ENCODE data around the gene RNF167.

The RNF167 gene

DNA sequence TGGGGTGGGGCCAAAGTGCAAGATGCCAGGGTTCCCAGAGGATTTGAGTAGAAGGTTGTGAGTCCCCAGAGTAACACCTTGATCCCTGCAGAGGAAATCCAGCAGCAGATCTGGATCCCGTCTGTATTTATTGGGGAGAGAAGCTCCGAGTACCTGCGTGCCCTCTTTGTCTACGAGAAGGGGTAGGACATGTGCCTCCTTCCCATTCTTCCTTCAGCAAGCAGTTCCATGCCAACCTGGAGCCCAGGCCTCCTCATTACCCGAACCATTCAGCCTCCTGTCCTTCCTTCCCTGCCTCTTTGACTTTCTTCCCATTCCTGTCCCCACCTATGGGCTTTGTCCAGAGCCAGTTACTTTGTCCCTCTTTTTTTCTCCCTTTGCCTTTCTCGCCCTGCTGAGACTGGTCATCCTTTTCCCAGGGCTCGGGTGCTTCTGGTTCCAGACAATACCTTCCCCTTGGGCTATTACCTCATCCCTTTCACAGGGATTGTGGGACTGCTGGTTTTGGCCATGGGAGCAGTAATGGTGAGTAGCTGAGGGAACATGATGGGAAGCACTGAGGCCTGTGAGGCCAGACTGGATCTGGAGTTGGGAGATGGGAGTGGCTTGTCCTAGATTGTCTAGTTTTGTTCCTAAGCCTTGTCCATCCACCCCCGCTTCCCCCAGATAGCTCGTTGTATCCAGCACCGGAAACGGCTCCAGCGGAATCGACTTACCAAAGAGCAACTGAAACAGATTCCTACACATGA lies 2.9 kb downstream of the RNF167 start:
- Histone ChIP-seq H3K9me3 (ENCODE audit: control insufficient read depth in 1 of 2, low read length in 2 of 2) (no peaks in the 10 kb centered on the region), H3K27me3 (ENCODE audit: low read depth, low read length) (no peaks in the 10 kb centered on the region), H3K36me3 (ENCODE audit: control insufficient read depth in 1 of 2, insufficient read depth in 2 of 2, low read length in 2 of 2) (peaks cover 42 to 46% of the 10 kb centered on the region in 2 donors), H3K4me1 (ENCODE audit: control insufficient read depth in 1 of 2, insufficient read depth in 2 of 2, low read length in 2 of 2) (peaks cover 37 to 79% of the 10 kb centered on the region in 2 donors), H3K4me3 (ENCODE audit: low read depth in 1 of 2, low read length in 2 of 2) (no peak overlapping the region), H3K27ac (ENCODE audit: low read length) (no peak overlapping the region)

DNA sequence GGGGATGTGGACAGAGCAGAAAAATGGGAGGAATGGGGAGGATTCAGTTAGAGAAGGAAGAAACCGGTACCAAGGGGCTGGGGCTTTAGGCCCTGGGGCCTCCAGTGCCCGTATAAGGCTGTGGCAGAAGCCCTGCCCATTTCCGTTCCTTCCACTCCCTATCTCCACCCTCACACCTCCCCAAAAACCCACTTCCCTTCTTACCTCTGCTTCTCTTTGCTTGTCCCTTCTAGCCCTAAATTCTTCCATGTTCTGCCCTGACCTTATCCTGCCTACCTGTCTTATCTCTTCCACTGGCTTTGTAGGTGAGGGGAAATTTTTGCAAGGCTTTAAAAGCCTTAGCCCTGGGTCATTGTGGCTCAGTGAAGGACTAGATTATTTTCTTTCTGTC lies 4.1 kb downstream of the RNF167 start:
- Histone ChIP-seq H3K27me3 (ENCODE audit: low read depth, low read length) (no peaks in the 10 kb centered on the region), H3K4me3 (ENCODE audit: low read depth in 1 of 2, low read length in 2 of 2) (no peak overlapping the region), H3K36me3 (ENCODE audit: control insufficient read depth in 1 of 2, insufficient read depth in 2 of 2, low read length in 2 of 2) (peaks cover 41 to 43% of the 10 kb centered on the region in 2 donors), H3K9me3 (ENCODE audit: control insufficient read depth in 1 of 2, low read length in 2 of 2) (no peaks in the 10 kb centered on the region), H3K27ac (ENCODE audit: low read length) (peak overlapping the region; percentile 95), H3K4me1 (ENCODE audit: control insufficient read depth in 1 of 2, insufficient read depth in 2 of 2, low read length in 2 of 2) (peaks cover 28 to 66% of the 10 kb centered on the region in 2 donors)

DNA sequence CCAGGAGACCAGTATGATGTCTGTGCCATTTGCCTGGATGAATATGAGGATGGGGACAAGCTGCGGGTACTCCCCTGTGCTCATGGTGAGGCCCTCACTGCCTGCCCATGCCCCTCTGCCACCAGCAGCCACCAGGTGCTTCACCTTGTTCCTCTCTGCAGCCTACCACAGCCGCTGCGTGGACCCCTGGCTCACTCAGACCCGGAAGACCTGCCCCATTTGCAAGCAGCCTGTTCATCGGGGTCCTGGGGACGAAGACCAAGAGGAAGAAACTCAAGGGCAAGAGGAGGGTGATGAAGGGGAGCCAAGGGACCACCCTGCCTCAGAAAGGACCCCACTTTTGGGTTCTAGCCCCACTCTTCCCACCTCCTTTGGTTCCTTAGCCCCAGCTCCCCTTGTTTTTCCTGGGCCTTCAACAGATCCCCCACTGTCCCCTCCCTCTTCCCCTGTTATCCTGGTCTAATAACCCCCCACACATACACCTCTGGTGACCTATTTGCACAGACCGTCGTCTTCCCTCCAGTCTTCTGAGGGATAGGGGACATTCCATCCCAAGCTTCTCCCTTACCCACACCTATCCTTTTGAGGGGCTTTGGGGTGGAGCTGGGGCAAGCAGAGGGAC lies 4.6 kb downstream of the RNF167 start:
- peaks cover 26 to 63% of the 10 kb centered on the region in 2 donors for H3K4me1 ChIP-seq (ENCODE audit: control insufficient read depth in 1 of 2, insufficient read depth in 2 of 2, low read length in 2 of 2)
- no peaks in the 10 kb centered on the region for H3K27me3 ChIP-seq (ENCODE audit: low read depth, low read length)
- peak overlapping the region; percentile 92 to 97 for H3K4me3 ChIP-seq (ENCODE audit: low read depth in 1 of 2, low read length in 2 of 2)
- peak overlapping the region; percentile 95 for H3K27ac ChIP-seq (ENCODE audit: low read length)
- H3K9me3 ChIP-seq (ENCODE audit: control insufficient read depth in 1 of 2, low read length in 2 of 2) = no peaks in the 10 kb centered on the region
- peaks cover 41 to 43% of the 10 kb centered on the region in 2 donors for H3K36me3 ChIP-seq (ENCODE audit: control insufficient read depth in 1 of 2, insufficient read depth in 2 of 2, low read length in 2 of 2)

DNA sequence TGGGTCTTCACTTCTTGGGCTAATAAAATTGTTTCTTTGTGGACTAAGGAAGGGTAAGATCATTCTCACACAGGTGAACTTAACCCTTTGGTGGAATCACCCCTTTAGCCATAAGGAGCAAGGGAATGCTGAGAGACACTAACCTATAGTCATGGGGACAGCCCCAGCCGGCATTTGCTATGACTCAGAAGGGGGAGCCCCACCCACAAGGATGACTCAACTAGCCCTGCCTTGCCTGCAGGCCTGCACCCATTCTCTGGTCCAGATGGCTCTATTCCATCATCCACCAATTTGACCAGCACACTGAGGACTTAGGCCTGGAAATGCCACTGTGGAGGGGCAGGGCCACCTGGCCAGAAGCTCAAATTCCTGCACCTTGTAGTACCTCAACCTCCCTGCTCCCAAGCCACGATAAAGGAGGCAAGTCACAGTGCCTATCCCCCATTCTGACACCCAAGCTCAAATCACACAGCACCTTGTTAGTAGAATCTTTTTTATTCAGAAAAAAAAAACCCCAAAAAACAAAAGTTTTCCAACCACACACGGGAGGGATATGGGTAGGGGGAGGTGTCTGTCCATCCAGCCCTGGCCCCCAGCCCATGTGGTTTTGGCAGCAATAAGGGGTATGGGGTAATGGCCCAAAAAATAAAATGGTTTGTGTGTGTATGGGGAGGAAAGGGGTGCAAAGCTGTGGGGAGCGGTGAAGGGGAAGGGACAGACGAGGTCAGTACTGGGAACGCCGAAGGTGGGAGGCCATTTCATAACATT lies 5.3 kb downstream of the RNF167 start:
- Histone ChIP-seq H3K4me3 (ENCODE audit: low read depth in 1 of 2, low read length in 2 of 2) (peak overlapping the region; percentile 92 to 97), H3K9me3 (ENCODE audit: control insufficient read depth in 1 of 2, low read length in 2 of 2) (no peaks in the 10 kb centered on the region), H3K36me3 (ENCODE audit: control insufficient read depth in 1 of 2, insufficient read depth in 2 of 2, low read length in 2 of 2) (peaks cover 41 to 43% of the 10 kb centered on the region in 2 donors), H3K27me3 (ENCODE audit: low read depth, low read length) (no peaks in the 10 kb centered on the region), H3K4me1 (ENCODE audit: control insufficient read depth in 1 of 2, insufficient read depth in 2 of 2, low read length in 2 of 2) (peaks cover 26 to 66% of the 10 kb centered on the region in 2 donors), H3K27ac (ENCODE audit: low read length) (peak overlapping the region; percentile 95)

DNA sequence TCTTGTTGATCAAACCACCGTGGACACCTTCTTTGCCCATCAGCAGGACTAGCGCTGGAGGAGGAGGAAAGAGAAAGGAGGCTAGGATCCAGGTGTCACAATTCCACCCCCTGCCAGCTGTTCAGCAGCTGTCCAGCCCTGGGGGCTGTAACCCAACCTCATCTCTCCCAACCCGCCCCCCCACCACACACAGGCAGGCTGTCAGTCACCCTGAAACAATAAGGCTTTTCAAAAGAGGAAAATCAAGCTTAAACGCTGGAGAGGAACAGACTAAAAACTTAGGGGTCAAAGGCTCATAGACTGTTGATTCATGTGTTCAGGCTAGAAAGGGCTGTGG lies 5.8 kb downstream of the RNF167 start:
- H3K4me3 ChIP-seq (ENCODE audit: low read depth in 1 of 2, low read length in 2 of 2) = peak overlapping the region; percentile 92 to 97
- no peaks in the 10 kb centered on the region for H3K27me3 ChIP-seq (ENCODE audit: low read depth, low read length)
- H3K4me1 ChIP-seq (ENCODE audit: control insufficient read depth in 1 of 2, insufficient read depth in 2 of 2, low read length in 2 of 2) = peaks cover 31 to 69% of the 10 kb centered on the region in 2 donors
- H3K9me3 ChIP-seq (ENCODE audit: control insufficient read depth in 1 of 2, low read length in 2 of 2) = no peaks in the 10 kb centered on the region
- peak overlapping the region; percentile 95 for H3K27ac ChIP-seq (ENCODE audit: low read length)
- H3K36me3 ChIP-seq (ENCODE audit: control insufficient read depth in 1 of 2, insufficient read depth in 2 of 2, low read length in 2 of 2) = peaks cover 41 to 43% of the 10 kb centered on the region in 2 donors

DNA sequence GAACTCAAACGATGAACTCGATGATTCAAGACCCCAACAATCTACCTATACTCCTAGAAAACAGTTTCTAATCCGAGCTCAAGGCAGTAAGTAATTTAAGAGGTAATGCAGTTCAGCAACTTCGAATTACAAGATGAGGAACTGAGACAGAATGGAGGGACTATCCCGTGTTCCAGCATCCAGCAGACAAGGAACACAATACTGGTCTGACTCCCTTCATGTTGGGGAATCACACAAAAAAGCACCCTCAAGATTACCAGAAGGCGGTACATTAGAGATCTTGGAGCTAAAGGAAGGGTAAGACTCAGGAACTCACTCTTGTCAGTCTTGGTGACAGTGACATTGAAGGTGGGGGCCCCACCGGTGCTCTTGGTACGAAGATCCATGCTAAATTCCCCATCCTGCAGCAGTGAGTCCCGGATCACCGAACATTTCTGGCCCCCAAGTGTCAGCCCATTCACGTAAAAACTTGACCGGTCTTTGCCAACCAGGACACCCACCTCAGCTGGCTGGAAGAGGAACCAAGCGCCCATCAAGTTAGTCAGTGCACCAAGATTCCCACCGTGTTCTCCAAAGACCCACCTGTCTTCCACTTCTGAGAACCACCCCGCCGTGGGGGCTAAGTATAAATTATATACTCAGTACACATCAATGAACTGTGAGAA lies 6.4 kb downstream of the RNF167 start:
- Histone ChIP-seq H3K4me1 (ENCODE audit: control insufficient read depth in 1 of 2, insufficient read depth in 2 of 2, low read length in 2 of 2) (peaks cover 31 to 69% of the 10 kb centered on the region in 2 donors), H3K36me3 (ENCODE audit: control insufficient read depth in 1 of 2, insufficient read depth in 2 of 2, low read length in 2 of 2) (peaks cover 41 to 43% of the 10 kb centered on the region in 2 donors), H3K27ac (ENCODE audit: low read length) (peak overlapping the region; percentile 90), H3K9me3 (ENCODE audit: control insufficient read depth in 1 of 2, low read length in 2 of 2) (no peaks in the 10 kb centered on the region), H3K27me3 (ENCODE audit: low read depth, low read length) (no peaks in the 10 kb centered on the region), H3K4me3 (ENCODE audit: low read depth in 1 of 2, low read length in 2 of 2) (peak overlapping the region; percentile 92 to 97)

DNA sequence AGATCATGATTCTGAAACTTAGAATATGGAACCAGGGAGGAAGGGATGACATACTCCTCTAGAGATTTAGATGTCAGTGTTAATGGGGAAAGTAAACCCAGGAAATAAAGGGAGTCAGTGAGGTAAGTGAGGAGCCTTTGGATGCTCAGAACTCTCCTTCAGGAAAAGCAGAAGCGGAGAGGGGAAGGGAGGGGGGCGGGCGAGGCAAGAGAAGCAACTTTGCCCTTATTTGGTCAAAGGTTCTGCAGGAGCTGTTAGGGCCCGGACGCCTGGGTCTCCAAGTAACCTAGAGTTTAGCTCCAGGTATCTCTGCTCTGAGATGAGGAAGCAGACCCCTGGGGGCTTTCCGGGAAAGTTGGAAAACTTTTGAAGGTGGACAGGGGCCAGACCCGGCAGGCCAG lies 6.9 kb downstream of the RNF167 start:
- no peaks in the 10 kb centered on the region for H3K9me3 ChIP-seq (ENCODE audit: control insufficient read depth in 1 of 2, low read length in 2 of 2)
- peaks cover 32 to 64% of the 10 kb centered on the region in 2 donors for H3K4me1 ChIP-seq (ENCODE audit: control insufficient read depth in 1 of 2, insufficient read depth in 2 of 2, low read length in 2 of 2)
- peaks cover 39 to 43% of the 10 kb centered on the region in 2 donors for H3K36me3 ChIP-seq (ENCODE audit: control insufficient read depth in 1 of 2, insufficient read depth in 2 of 2, low read length in 2 of 2)
- no peaks in the 10 kb centered on the region for H3K27me3 ChIP-seq (ENCODE audit: low read depth, low read length)
- H3K4me3 ChIP-seq (ENCODE audit: low read depth in 1 of 2, low read length in 2 of 2) = peak overlapping the region; percentile 92 to 97
- H3K27ac ChIP-seq (ENCODE audit: low read length) = peak overlapping the region; percentile 90

DNA sequence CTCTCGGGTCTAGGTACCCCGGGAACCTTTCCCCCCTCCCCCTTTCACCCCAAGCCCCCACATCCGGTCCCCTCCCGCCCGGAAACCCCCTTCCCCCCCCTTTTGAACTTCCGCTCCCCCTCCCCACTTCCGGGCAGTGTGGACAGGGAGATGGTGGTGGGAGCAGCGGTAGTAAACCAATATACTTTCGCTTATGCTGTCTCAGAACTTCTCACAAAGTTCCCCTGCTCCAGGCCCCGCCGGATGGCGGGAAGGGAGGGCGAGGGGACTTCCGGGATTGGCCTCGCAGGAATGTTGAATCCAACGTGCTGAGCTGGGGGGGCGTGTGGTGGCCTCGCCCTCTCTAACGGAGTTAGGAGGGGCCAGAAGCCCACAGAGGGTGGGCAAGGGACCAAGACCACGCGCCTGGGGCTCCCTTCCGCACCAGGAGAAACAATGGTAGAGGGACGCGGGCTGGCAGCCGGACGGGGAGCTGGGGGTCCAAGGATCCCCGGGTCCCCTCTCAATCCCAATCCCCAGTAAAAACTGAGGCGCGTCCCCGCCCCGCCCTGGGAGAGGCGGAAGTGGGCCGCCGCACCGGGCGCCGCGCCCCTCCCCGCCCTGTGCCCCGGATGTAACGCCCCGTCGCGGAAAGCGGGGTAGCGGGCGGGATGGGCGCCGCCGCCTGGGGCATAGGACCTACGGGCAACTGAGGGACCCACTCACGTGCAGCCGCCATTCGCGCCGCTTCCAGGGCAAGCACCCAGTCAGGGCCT lies 7.5 kb downstream of the RNF167 start:
- no peaks in the 10 kb centered on the region for H3K9me3 ChIP-seq (ENCODE audit: control insufficient read depth in 1 of 2, low read length in 2 of 2)
- peak overlapping the region; percentile 92 to 97 for H3K4me3 ChIP-seq (ENCODE audit: low read depth in 1 of 2, low read length in 2 of 2)
- peaks cover 33 to 37% of the 10 kb centered on the region in 2 donors for H3K36me3 ChIP-seq (ENCODE audit: control insufficient read depth in 1 of 2, insufficient read depth in 2 of 2, low read length in 2 of 2)
- peak overlapping the region; percentile 90 for H3K27ac ChIP-seq (ENCODE audit: low read length)
- H3K27me3 ChIP-seq (ENCODE audit: low read depth, low read length) = no peaks in the 10 kb centered on the region
- H3K4me1 ChIP-seq (ENCODE audit: control insufficient read depth in 1 of 2, insufficient read depth in 2 of 2, low read length in 2 of 2) = peaks cover 32 to 58% of the 10 kb centered on the region in 2 donors

DNA sequence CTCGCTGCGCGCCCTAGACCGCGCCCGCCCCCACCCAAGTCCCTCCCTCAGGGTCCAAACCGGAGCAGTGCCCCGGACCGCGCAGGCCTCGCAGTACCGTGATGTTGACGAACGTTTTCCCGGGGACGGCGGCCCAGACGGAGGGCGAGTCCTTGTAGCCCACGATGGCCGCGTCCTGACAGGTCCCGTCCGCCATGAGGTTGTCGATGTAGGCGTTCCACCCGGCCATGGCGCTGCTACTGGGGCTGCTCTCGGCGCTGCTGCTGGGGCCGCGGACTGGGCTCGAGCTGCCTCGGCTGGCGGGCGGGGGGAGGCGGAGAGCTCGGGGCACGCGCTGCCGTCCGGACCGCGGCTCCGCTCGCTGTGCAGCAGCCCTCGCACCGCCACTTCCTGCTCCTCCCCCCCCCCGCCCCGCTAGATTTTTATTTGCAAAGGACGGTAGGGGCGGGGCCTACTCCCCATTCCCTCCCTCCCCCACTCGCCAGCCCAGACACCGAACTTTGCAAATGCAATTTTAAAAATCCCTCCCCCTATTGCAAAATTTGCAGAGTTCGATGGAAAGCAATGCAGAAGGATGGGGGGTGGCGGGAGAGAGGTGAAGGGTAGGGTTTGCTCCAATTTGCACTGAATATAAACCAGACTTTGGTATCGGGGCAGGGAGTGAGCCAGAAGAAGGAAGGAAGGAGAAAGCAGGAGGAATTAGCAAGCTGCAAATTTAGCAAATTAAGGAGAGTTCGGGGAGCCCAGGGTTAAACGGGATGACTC lies 8.3 kb downstream of the RNF167 start, which contains the start of gene PFN1:
Gene PFN1, minus strand, starts transcription at position 365 of the 765 bp plus-strand sequence. Its CDS starts 136 bp downstream, at position 229.
- peak within 1 kb of the TSS; percentile 92 for H3K27ac ChIP-seq (ENCODE audit: low read length)
- no peaks in the 10 kb centered on the region for H3K27me3 ChIP-seq (ENCODE audit: low read depth, low read length)
- H3K4me3 ChIP-seq (ENCODE audit: low read depth in 1 of 2, low read length in 2 of 2) = peak within 1 kb of the TSS; percentile 92 to 97
- peaks cover 25 to 29% of the 10 kb centered on the region in 2 donors for H3K36me3 ChIP-seq (ENCODE audit: control insufficient read depth in 1 of 2, insufficient read depth in 2 of 2, low read length in 2 of 2)
- no peaks in the 10 kb centered on the region for H3K9me3 ChIP-seq (ENCODE audit: control insufficient read depth in 1 of 2, low read length in 2 of 2)
- peaks cover 32 to 51% of the 10 kb centered on the region in 2 donors for H3K4me1 ChIP-seq (ENCODE audit: control insufficient read depth in 1 of 2, insufficient read depth in 2 of 2, low read length in 2 of 2)

DNA sequence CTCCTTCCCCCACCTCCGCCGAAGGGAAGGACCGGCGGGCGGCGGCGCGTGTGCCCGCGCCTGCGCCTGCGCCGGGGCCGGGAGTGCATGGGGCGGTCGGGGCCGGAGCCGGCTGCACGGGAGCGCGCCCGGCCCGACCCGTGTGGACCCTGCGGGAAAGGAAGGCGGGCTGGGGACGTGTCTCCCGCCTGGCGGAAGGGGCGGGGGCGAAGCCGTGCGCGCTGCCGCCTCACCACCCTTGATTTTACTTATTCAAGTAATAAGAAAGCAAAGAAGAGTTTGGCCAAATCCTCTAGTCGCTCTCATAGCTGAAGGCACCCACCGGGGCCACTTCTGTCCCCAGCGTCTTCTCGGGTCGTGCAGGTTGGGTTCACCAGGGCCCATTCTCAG lies 8.9 kb downstream of the RNF167 start:
- H3K4me3 ChIP-seq (ENCODE audit: low read depth in 1 of 2, low read length in 2 of 2) = peak overlapping the region; percentile 92 to 97
- peaks cover 32 to 46% of the 10 kb centered on the region in 2 donors for H3K4me1 ChIP-seq (ENCODE audit: control insufficient read depth in 1 of 2, insufficient read depth in 2 of 2, low read length in 2 of 2)
- H3K27ac ChIP-seq (ENCODE audit: low read length) = peak overlapping the region; percentile 92
- peaks cover 22 to 25% of the 10 kb centered on the region in 2 donors for H3K36me3 ChIP-seq (ENCODE audit: control insufficient read depth in 1 of 2, insufficient read depth in 2 of 2, low read length in 2 of 2)
- no peaks in the 10 kb centered on the region for H3K9me3 ChIP-seq (ENCODE audit: control insufficient read depth in 1 of 2, low read length in 2 of 2)
- no peaks in the 10 kb centered on the region for H3K27me3 ChIP-seq (ENCODE audit: low read depth, low read length)
